ENCODE data around the gene VPS25.

Gene VPS25

DNA sequence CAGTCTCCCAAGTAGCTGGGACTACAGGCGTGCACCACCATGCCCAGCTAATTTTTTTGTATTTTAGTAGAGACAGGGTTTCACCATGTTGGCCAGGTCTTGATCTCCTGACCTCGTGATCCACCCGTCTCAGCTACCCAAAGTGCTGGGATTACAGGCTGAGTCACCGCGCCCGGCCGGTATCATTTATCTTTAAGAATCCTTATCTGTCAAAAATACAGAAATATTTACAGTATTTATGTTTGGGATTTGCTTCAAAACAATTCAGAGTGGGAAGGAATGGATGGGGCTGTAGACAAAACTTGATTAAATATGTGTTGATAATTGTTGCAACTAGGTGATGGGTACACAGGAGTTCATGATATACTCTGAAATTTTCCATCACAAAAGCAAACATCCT is 47.9 kb downstream of the VPS25 start:
- H3K4me1 Mint-ChIP-seq, result peaks cover 14% of the 10 kb centered on the region
- H3K27ac Mint-ChIP-seq, result no peak overlapping the region
- H3K27me3 Mint-ChIP-seq (ENCODE audit: low read depth), result peaks cover 5% of the 10 kb centered on the region
- peaks cover 37% of the 10 kb centered on the region for H3K36me3 Mint-ChIP-seq (ENCODE audit: low read depth)
- no peaks in the 10 kb centered on the region for H3K9me3 Mint-ChIP-seq
- TF ChIP-seq CTCF (IDR thresholded peaks at IDR 0.05; ENCODE audit: unreplicated experiment in 3 of 3), result no peak
- peak overlapping the region; percentile 45 to 80 (median 70) for H3K4me3 Mint-ChIP-seq

GRCh38 chr17:42827472-42827871 is 54.2 kb downstream of the VPS25 start:
- peaks cover 13% of the 10 kb centered on the region for H3K4me1 Mint-ChIP-seq
- H3K27me3 Mint-ChIP-seq (ENCODE audit: low read depth), result peaks cover 5% of the 10 kb centered on the region
- no peaks in the 10 kb centered on the region for H3K9me3 Mint-ChIP-seq
- no peak for TF ChIP-seq CTCF (IDR thresholded peaks at IDR 0.05; ENCODE audit: unreplicated experiment in 3 of 3)
- H3K27ac Mint-ChIP-seq, result no peak overlapping the region
- no peaks in the 10 kb centered on the region for H3K36me3 Mint-ChIP-seq (ENCODE audit: low read depth)
- no peak overlapping the region for H3K4me3 Mint-ChIP-seq

All from nephron (organoid).